Mesenchymal stem cell (in vitro differentiated cells and primary cell): ENCODE measurements around the gene CMTM3.

Experiments
- DNase-seq: peaks from one replicate; pipeline ENCODE4 v3.0.0-alpha.2; 2013
- H2AFZ ChIP-seq: one replicate; pipeline ENCODE4 v1.6.1; 2013; ENCODE audit warnings: low read depth, mild to moderate bottlenecking, control low read depth, inconsistent platforms, low read length, moderate library complexity
- H2AK5ac ChIP-seq: 2 replicates; pipeline ENCODE4 v1.6.1; 2013; ENCODE audit warnings: low read length, moderate library complexity, mild to moderate bottlenecking, inconsistent platforms; ENCODE audit not compliant: severe bottlenecking
- H2BK120ac ChIP-seq: one replicate; pipeline ENCODE4 v1.6.1; 2013; ENCODE audit warnings: low read depth, mild to moderate bottlenecking, inconsistent platforms, low read length, moderate library complexity
- H2BK12ac ChIP-seq, 2 experiments: one replicate each; pipeline ENCODE4 v1.6.1; 2013; ENCODE audit warnings: inconsistent platforms in 2 of 2, low read length in 2 of 2, mild to moderate bottlenecking in 2 of 2, moderate library complexity in 2 of 2, control low read depth in 1 of 2
- H2BK15ac ChIP-seq: one replicate; pipeline ENCODE4 v1.6.1; 2013; ENCODE audit warnings: mild to moderate bottlenecking, low read depth, inconsistent platforms; ENCODE audit not compliant: poor library complexity, severe bottlenecking
- H2BK5ac ChIP-seq: 2 replicates; pipeline ENCODE4 v1.6.1; 2013; ENCODE audit warnings: low read depth, mild to moderate bottlenecking, low read length, control low read depth, inconsistent platforms; ENCODE audit not compliant: poor library complexity, severe bottlenecking
- H3K14ac ChIP-seq, 2 experiments: one replicate each; pipeline ENCODE4 v1.6.1; 2013; ENCODE audit warnings: inconsistent platforms in 2 of 2, low read length in 2 of 2, control low read depth in 1 of 2, mild to moderate bottlenecking in 1 of 2, moderate library complexity in 1 of 2
- H3K18ac ChIP-seq, 2 experiments: one replicate each; pipeline ENCODE4 v1.6.1; 2013; ENCODE audit warnings: inconsistent platforms in 2 of 2, low read length in 2 of 2, control low read depth in 1 of 2, low read depth in 1 of 2, mild to moderate bottlenecking in 1 of 2
- H3K23ac ChIP-seq, 2 experiments: one replicate each; pipeline ENCODE4 v1.6.1; 2013; ENCODE audit warnings: inconsistent platforms in 2 of 2, low read length in 2 of 2, mild to moderate bottlenecking in 2 of 2, moderate library complexity in 2 of 2, control low read depth in 1 of 2
- H3K27ac ChIP-seq: 2 replicates; pipeline ENCODE4 v1.5.1; 2013; ENCODE audit warnings: mild to moderate bottlenecking, moderate library complexity, low read length, control low read depth, inconsistent platforms; ENCODE audit not compliant: poor library complexity, severe bottlenecking
- H3K27me3 ChIP-seq, 2 experiments: 2 replicates each; pipeline versions ENCODE4 v1.6.1 to v1.7.0; 2013; ENCODE audit warnings: low read length in 2 of 2, mild to moderate bottlenecking in 2 of 2, moderate library complexity in 2 of 2, control low read depth in 1 of 2, inconsistent platforms in 1 of 2; ENCODE audit not compliant: control insufficient read depth in 1 of 2, insufficient read depth in 1 of 2
- H3K36me3 ChIP-seq, 2 experiments: 2 replicates each; pipeline versions ENCODE4 v1.6.1 to v1.7.0; 2013; ENCODE audit warnings: low read length in 2 of 2, control low read depth in 1 of 2, inconsistent platforms in 1 of 2, low read depth in 1 of 2, mild to moderate bottlenecking in 1 of 2; ENCODE audit not compliant: insufficient read depth in 2 of 2, control insufficient read depth in 1 of 2
- H3K4ac ChIP-seq, 2 experiments: one replicate each; pipeline ENCODE4 v1.6.1; 2013; ENCODE audit warnings: inconsistent platforms in 2 of 2, low read length in 2 of 2, mild to moderate bottlenecking in 2 of 2, moderate library complexity in 2 of 2, control low read depth in 1 of 2, low read depth in 1 of 2
- H3K4me1 ChIP-seq: 2 replicates; pipeline ENCODE4 v1.6.1; 2013; ENCODE audit warnings: low read depth, low read length, control low read depth; ENCODE audit not compliant: control insufficient read depth, insufficient read depth
- H3K4me2 ChIP-seq: 2 replicates; pipeline ENCODE4 v1.6.1; 2013; ENCODE audit warnings: low read length, mild to moderate bottlenecking, inconsistent platforms; ENCODE audit not compliant: poor library complexity, severe bottlenecking
- H3K4me3 ChIP-seq, 2 experiments: 2 replicates each; pipeline versions ENCODE4 v1.5.1 to v1.7.0; 2013; ENCODE audit warnings: low read length in 2 of 2, mild to moderate bottlenecking in 2 of 2, control low read depth in 1 of 2, low read depth in 1 of 2; ENCODE audit not compliant: insufficient read depth in 1 of 2
- H3K79me1 ChIP-seq: replicated peaks from 2 replicates; pipeline ENCODE4 v1.6.1; 2013; ENCODE audit warnings: mild to moderate bottlenecking, control low read depth, low read length, inconsistent platforms; ENCODE audit not compliant: poor library complexity, severe bottlenecking
- H3K9ac ChIP-seq: 2 replicates; pipeline ENCODE4 v1.7.0; 2013; ENCODE audit warnings: mild to moderate bottlenecking, low read length, moderate library complexity
- H3K9me3 ChIP-seq: 2 replicates; pipeline ENCODE4 v1.7.0; 2013; ENCODE audit warnings: mild to moderate bottlenecking, low read length; ENCODE audit not compliant: control insufficient read depth
- H4K8ac ChIP-seq: one replicate; pipeline ENCODE4 v1.6.1; 2013; ENCODE audit warnings: inconsistent platforms, mild to moderate bottlenecking, low read length, moderate library complexity
- H4K91ac ChIP-seq: one replicate; pipeline ENCODE4 v1.6.1; 2013; ENCODE audit warnings: mild to moderate bottlenecking, low read length, inconsistent platforms
- WGBS: methylation state at CpG from one replicate; pipeline ENCODE4 v1.1.7; 2013; ENCODE audit warnings: mixed read lengths; 5-methylcytosine and 5-hydroxymethylcytosine counted together

Gene CMTM3

GRCh38 chr16:66641387-66641786 is 36.9 kb downstream of the CMTM3 start:
- Histone ChIP-seq H3K4me2 (no peak overlapping the region), H3K23ac (no peak overlapping the region), H3K4me1 (no peaks in the 10 kb centered on the region), H3K27me3 (no peaks in the 10 kb centered on the region), H3K14ac (no peak overlapping the region), H2BK120ac (no peak overlapping the region), H2BK12ac (no peak overlapping the region), H3K4me3 (no peak overlapping the region), H4K8ac (no peak overlapping the region), H3K9me3 (no peaks in the 10 kb centered on the region), H3K36me3 (no peaks in the 10 kb centered on the region), H3K18ac (no peak overlapping the region), H4K91ac (no peak overlapping the region), H2AFZ (no peak overlapping the region), H3K79me1 (peaks cover 21% of the 10 kb centered on the region), H3K9ac (no peak overlapping the region), H2AK5ac (no peak overlapping the region), H2BK15ac (no peak overlapping the region), H3K4ac (no peak overlapping the region), H2BK5ac (no peak overlapping the region), H3K27ac (no peak overlapping the region)
- 100% methylated on average over 1 of the region's 1 CpG for WGBS
- DNase-seq: no peak

GRCh38 chr16:66647866-66648265 is 43.4 kb downstream of the CMTM3 start:
- H2BK15ac ChIP-seq: no peak overlapping the region
- H3K14ac ChIP-seq: no peak overlapping the region
- no peak overlapping the region for H2BK120ac ChIP-seq
- no peak overlapping the region for H3K4me3 ChIP-seq
- no peak overlapping the region for H2BK5ac ChIP-seq
- no peak for DNase-seq
- no peak overlapping the region for H3K18ac ChIP-seq
- no peak overlapping the region for H3K9ac ChIP-seq
- no peaks in the 10 kb centered on the region for H3K27me3 ChIP-seq
- peaks cover 0 to 2% of the 10 kb centered on the region in 2 experiments for H3K36me3 ChIP-seq
- H2BK12ac ChIP-seq: no peak overlapping the region
- H3K4me2 ChIP-seq: no peak overlapping the region
- no peak overlapping the region for H4K8ac ChIP-seq
- H3K4me1 ChIP-seq: peaks cover 10% of the 10 kb centered on the region
- H4K91ac ChIP-seq: no peak overlapping the region
- H3K9me3 ChIP-seq: no peaks in the 10 kb centered on the region
- H3K27ac ChIP-seq: no peak overlapping the region
- peaks cover 28% of the 10 kb centered on the region for H3K79me1 ChIP-seq
- no peak overlapping the region for H3K4ac ChIP-seq
- H2AFZ ChIP-seq: no peak overlapping the region
- no peak overlapping the region for H2AK5ac ChIP-seq
- no peak overlapping the region for H3K23ac ChIP-seq
- 100% methylated on average over 1 of the region's 1 CpG for WGBS

GRCh38 chr16:66649167-66649566 is 44.7 kb downstream of the CMTM3 start:
- WGBS: 100% methylated on average over 1 of the region's 2 CpGs
- no peak overlapping the region for H2BK120ac ChIP-seq

GRCh38 chr16:66649636-66650205 is 45.2 kb downstream of the CMTM3 start:
- peaks cover 13% of the 10 kb centered on the region for H3K4me1 ChIP-seq
- H3K4ac ChIP-seq: no peak overlapping the region
- H3K18ac ChIP-seq: no peak overlapping the region
- H3K23ac ChIP-seq: no peak overlapping the region
- no peak overlapping the region for H2BK5ac ChIP-seq
- no peak for DNase-seq
- no peak overlapping the region for H4K91ac ChIP-seq
- H3K27ac ChIP-seq: no peak overlapping the region
- no peak overlapping the region for H3K9ac ChIP-seq
- H3K36me3 ChIP-seq: peaks cover 0 to 2% of the 10 kb centered on the region in 2 experiments
- peak overlapping the region in 1 of 2 experiments; percentile 26 for H3K14ac ChIP-seq
- no peaks in the 10 kb centered on the region for H3K9me3 ChIP-seq
- H3K4me3 ChIP-seq: no peak overlapping the region
- H2AK5ac ChIP-seq: no peak overlapping the region
- no peak overlapping the region for H2BK120ac ChIP-seq
- H3K27me3 ChIP-seq: no peaks in the 10 kb centered on the region
- WGBS: 89% methylated on average over 9 of the region's 9 CpGs
- H2AFZ ChIP-seq: no peak overlapping the region
- H2BK15ac ChIP-seq: no peak overlapping the region
- no peak overlapping the region for H4K8ac ChIP-seq
- peaks cover 35% of the 10 kb centered on the region for H3K79me1 ChIP-seq
- H2BK12ac ChIP-seq: peak overlapping the region in 1 of 2 experiments; percentile 24
- no peak overlapping the region for H3K4me2 ChIP-seq

More at GRCh38 chr16:66649167-66649566, 44.7 kb downstream of the CMTM3 start:
- no peak overlapping the region for H3K9ac ChIP-seq
- H3K23ac ChIP-seq: no peak overlapping the region
- no peak overlapping the region for H3K27ac ChIP-seq
- H3K4me3 ChIP-seq: no peak overlapping the region
- H3K9me3 ChIP-seq: no peaks in the 10 kb centered on the region
- H3K14ac ChIP-seq: peak overlapping the region in 1 of 2 experiments; percentile 42
- no peak overlapping the region for H2BK5ac ChIP-seq
- H4K91ac ChIP-seq: no peak overlapping the region
- no peaks in the 10 kb centered on the region for H3K27me3 ChIP-seq
- peaks cover 0 to 2% of the 10 kb centered on the region in 2 experiments for H3K36me3 ChIP-seq
- peaks cover 11% of the 10 kb centered on the region for H3K4me1 ChIP-seq
- no peak overlapping the region for H3K4ac ChIP-seq
- H2BK12ac ChIP-seq: no peak overlapping the region
- H3K18ac ChIP-seq: no peak overlapping the region
- no peak overlapping the region for H2AK5ac ChIP-seq
- no peak overlapping the region for H4K8ac ChIP-seq
- H3K79me1 ChIP-seq: peaks cover 34% of the 10 kb centered on the region
- no peak overlapping the region for H2AFZ ChIP-seq
- no peak for DNase-seq
- H2BK15ac ChIP-seq: no peak overlapping the region
- no peak overlapping the region for H3K4me2 ChIP-seq
